ELR (cell line): Measurements from ENCODE around the gene GABBR1.

ENCODE experiments used
- DNase-seq: peaks from one replicate; pipeline ENCODE4 v3.0.0-alpha.2; 2015; ENCODE audit warnings: low read depth

Gene GABBR1

GRCh38 chr6:29566856-29567255 lies 66.1 kb downstream of the GABBR1 start:
- DNase-seq: no peak

- no peak for DNase-seq
Observed at GRCh38 chr6:29564875-29565274, 68.1 kb downstream of the GABBR1 start.

GRCh38 chr6:29563435-29563965 lies 69.5 kb downstream of the GABBR1 start:
- no peak for DNase-seq

GRCh38 chr6:29561606-29562181 lies 71.3 kb downstream of the GABBR1 start:
- DNase-seq: no peak

GRCh38 chr6:29561091-29561490 lies 71.9 kb downstream of the GABBR1 start:
- no peak for DNase-seq

GRCh38 chr6:29559524-29560287 lies 73.3 kb downstream of the GABBR1 start, which contains the start of gene UBD:
UBD (minus strand) TSS chr6:29559732; CDS start chr6:29559701, 31 bp downstream.
- DNase-seq: no peak

GRCh38 chr6:29558439-29559079 lies 74.4 kb downstream of the GABBR1 start:
- no peak for DNase-seq

GRCh38 chr6:29557320-29557719 lies 75.7 kb downstream of the GABBR1 start:
- no peak for DNase-seq

- DNase-seq: no peak
Observed at GRCh38 chr6:29554764-29555163, 78.2 kb downstream of the GABBR1 start.

- peak; percentile 20 for DNase-seq
Observed at GRCh38 chr6:29553268-29554057, 79.5 kb downstream of the GABBR1 start.

GRCh38 chr6:29552512-29553051 lies 80.4 kb downstream of the GABBR1 start:
- DNase-seq: peak; percentile 74

GRCh38 chr6:29547573-29547972 lies 85.4 kb downstream of the GABBR1 start:
- no peak for DNase-seq

- no peak for DNase-seq
Observed at GRCh38 chr6:29537714-29538403, 95.1 kb downstream of the GABBR1 start.

GRCh38 chr6:29532320-29532951 lies 100.5 kb downstream of the GABBR1 start:
- DNase-seq: no peak

- peak; percentile 82 for DNase-seq
Observed at GRCh38 chr6:29531668-29532067, 101.3 kb downstream of the GABBR1 start.

GRCh38 chr6:29530671-29531310 lies 102.2 kb downstream of the GABBR1 start:
- no peak for DNase-seq

GRCh38 chr6:29529956-29530355 lies 103.0 kb downstream of the GABBR1 start:
- no peak for DNase-seq

- no peak for DNase-seq
Observed at GRCh38 chr6:29528988-29529560, 103.9 kb downstream of the GABBR1 start.

GRCh38 chr6:29528300-29528931 lies 104.6 kb downstream of the GABBR1 start:
- no peak for DNase-seq
